ENCODE results near the gene CDKAL1. TPM values are rescaled to one million over a fixed set of nuclear protein-coding genes. Genes with fewer than 3 reads are reported as not detected.

The CDKAL1 gene
- total RNA-seq, 1 experiment from 2014 or later, result 13.8 TPM

DNA sequence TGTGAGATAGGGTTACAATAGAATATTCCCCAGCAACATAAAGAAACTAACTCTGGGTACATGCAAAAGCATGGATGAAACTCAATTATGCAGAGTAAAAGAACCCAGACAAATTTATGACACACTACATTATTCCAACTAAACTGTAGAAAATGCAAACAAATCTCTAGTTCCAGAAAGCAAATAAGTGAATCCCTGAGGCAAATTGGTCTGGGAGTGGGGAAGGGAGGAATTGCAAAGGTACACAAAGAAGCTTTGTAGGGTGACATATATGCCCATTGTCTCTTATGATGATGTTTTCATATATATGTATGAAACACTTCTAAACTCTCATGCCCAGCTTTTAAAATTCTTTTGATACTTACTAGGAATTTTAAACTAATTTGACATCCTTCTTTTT, 266.0 kb downstream of the CDKAL1 start:
- ATAC-seq, result peak; percentile 75
- BruUV-seq (replicated peaks), result no TSS peak
- Histone ChIP-seq H3K4me3 (ENCODE audit: low read length) (no peak overlapping the region), H3K4me2 (ENCODE audit: low read length) (no peak overlapping the region), H3K27me3 (ENCODE audit: low read length) (no peaks in the 10 kb centered on the region), H3K36me3 (ENCODE audit: low read depth, low read length) (no peaks in the 10 kb centered on the region), H3K9ac (ENCODE audit: low read length) (no peak overlapping the region), H2AFZ (ENCODE audit: low read length) (no peak overlapping the region), H3K27ac (ENCODE audit: low read length) (no peak overlapping the region), H4K20me1 (ENCODE audit: low read length) (no peaks in the 10 kb centered on the region), H3K79me2 (ENCODE audit: low read length) (no peaks in the 10 kb centered on the region), H3F3A (ENCODE audit: low read length, unreplicated experiment) (no peaks in the 10 kb centered on the region), H3K9me3 (ENCODE audit: low read length) (no peaks in the 10 kb centered on the region), H3K4me1 (ENCODE audit: insufficient read depth, low read length) (no peaks in the 10 kb centered on the region), H3K9me2 (replicated peaks; ENCODE audit: low read length) (no peaks in the 10 kb centered on the region)
- intact Hi-C loops (cut with micrococcal nuclease), result no loop called here
- ChIA-PET CTCF (no interaction called here), POLR2A (ENCODE audit: unreplicated experiment) (no interaction called here)
- TF ChIP-seq EZH2phosphoT487 (IDR thresholded peaks at IDR 0.05; ENCODE audit: borderline replicate concordance, low read length) (no peak), EZH2 (IDR thresholded peaks at IDR 0.05; ENCODE audit: low read length, unreplicated experiment) (no peak), CTCF (conservative IDR thresholded peaks at IDR 0.05; ENCODE audit: low read depth, low read length) (no peak)
- no peak for DNase-seq

- Histone ChIP-seq H3K4me2 (ENCODE audit: low read length) (no peak overlapping the region), H3K4me1 (ENCODE audit: insufficient read depth, low read length) (no peaks in the 10 kb centered on the region), H4K20me1 (ENCODE audit: low read length) (no peaks in the 10 kb centered on the region), H3K36me3 (ENCODE audit: low read depth, low read length) (no peaks in the 10 kb centered on the region), H3K27ac (ENCODE audit: low read length) (no peak overlapping the region), H3K9ac (ENCODE audit: low read length) (no peak overlapping the region), H3K9me3 (ENCODE audit: low read length) (no peaks in the 10 kb centered on the region), H3K9me2 (replicated peaks; ENCODE audit: low read length) (no peaks in the 10 kb centered on the region), H3K27me3 (ENCODE audit: low read length) (no peaks in the 10 kb centered on the region), H3K79me2 (ENCODE audit: low read length) (no peaks in the 10 kb centered on the region), H3K4me3 (ENCODE audit: low read length) (no peak overlapping the region), H3F3A (ENCODE audit: low read length, unreplicated experiment) (no peaks in the 10 kb centered on the region), H2AFZ (ENCODE audit: low read length) (no peak overlapping the region)
- TF ChIP-seq CTCF (conservative IDR thresholded peaks at IDR 0.05; ENCODE audit: low read depth, low read length) (no peak), EZH2phosphoT487 (IDR thresholded peaks at IDR 0.05; ENCODE audit: borderline replicate concordance, low read length) (no peak), EZH2 (IDR thresholded peaks at IDR 0.05; ENCODE audit: low read length, unreplicated experiment) (no peak)
- intact Hi-C loops (cut with micrococcal nuclease), result no loop called here
- ChIA-PET POLR2A (ENCODE audit: unreplicated experiment) (no interaction called here), CTCF (no interaction called here)
- ATAC-seq (no peak), DNase-seq (no peak)
- no TSS peak for BruUV-seq (replicated peaks)
Observed at GRCh38 chr6:20800653-20801052, 266.4 kb downstream of the CDKAL1 start.

- intact Hi-C loops (cut with micrococcal nuclease), result no loop called here
- Histone ChIP-seq H3K79me2 (ENCODE audit: low read length) (no peaks in the 10 kb centered on the region), H3K9ac (ENCODE audit: low read length) (no peak overlapping the region), H3K4me1 (ENCODE audit: insufficient read depth, low read length) (no peaks in the 10 kb centered on the region), H3K36me3 (ENCODE audit: low read depth, low read length) (no peaks in the 10 kb centered on the region; the same call in 1 of the 2 replicates), H3K4me2 (ENCODE audit: low read length) (no peak overlapping the region), H2AFZ (ENCODE audit: low read length) (no peak overlapping the region), H4K20me1 (ENCODE audit: low read length) (no peaks in the 10 kb centered on the region), H3K9me3 (ENCODE audit: low read length) (0 out of 2 replicates have a peak, but pooled peaks cover 6% of the 10 kb centered on the region), H3K27ac (ENCODE audit: low read length) (no peak overlapping the region), H3F3A (ENCODE audit: low read length, unreplicated experiment) (no peaks in the 10 kb centered on the region), H3K27me3 (ENCODE audit: low read length) (no peaks in the 10 kb centered on the region), H3K9me2 (replicated peaks; ENCODE audit: low read length) (no peaks in the 10 kb centered on the region), H3K4me3 (ENCODE audit: low read length) (no peak overlapping the region)
- no TSS peak for BruUV-seq (replicated peaks)
- ChIA-PET POLR2A (ENCODE audit: unreplicated experiment) (no interaction called here), CTCF (no interaction called here)
- DNase-seq (no peak), ATAC-seq (no peak)
- TF ChIP-seq EZH2phosphoT487 (IDR thresholded peaks at IDR 0.05; ENCODE audit: borderline replicate concordance, low read length), result no peak
- no peak for TF ChIP-seq CTCF (conservative IDR thresholded peaks at IDR 0.05; ENCODE audit: low read depth, low read length)
Observed at GRCh38 chr6:20801595-20801994, 267.3 kb downstream of the CDKAL1 start.
